ENCODE results near the gene ZFYVE1.
"Not testable (repeated sequence)": the region's sequence is repeated elsewhere in the genome, so short reads cannot be mapped to it uniquely, and the experiment has no call there.

ZFYVE1 gene

DNA sequence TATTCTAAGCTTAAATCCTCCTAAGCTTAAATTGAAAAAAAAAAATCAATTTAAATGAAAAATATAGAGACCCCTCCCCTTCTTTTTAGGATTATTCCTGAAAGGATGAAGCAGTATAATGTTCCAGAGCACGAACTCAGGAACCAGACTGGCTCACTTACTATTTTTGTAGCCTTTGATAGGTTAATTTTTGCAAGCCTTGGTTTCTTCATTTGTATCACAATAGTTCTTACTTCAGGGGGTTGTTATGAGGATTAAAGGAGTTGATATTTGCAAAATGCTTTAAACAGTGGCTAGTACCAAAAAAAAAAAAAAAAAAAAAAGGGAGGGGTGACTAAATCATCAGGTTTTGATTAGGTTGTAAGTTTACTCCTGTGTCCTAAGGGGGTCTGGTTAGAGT, 28.3 kb upstream of the ZFYVE1 start:
- TF ChIP-seq, protein P1, sequence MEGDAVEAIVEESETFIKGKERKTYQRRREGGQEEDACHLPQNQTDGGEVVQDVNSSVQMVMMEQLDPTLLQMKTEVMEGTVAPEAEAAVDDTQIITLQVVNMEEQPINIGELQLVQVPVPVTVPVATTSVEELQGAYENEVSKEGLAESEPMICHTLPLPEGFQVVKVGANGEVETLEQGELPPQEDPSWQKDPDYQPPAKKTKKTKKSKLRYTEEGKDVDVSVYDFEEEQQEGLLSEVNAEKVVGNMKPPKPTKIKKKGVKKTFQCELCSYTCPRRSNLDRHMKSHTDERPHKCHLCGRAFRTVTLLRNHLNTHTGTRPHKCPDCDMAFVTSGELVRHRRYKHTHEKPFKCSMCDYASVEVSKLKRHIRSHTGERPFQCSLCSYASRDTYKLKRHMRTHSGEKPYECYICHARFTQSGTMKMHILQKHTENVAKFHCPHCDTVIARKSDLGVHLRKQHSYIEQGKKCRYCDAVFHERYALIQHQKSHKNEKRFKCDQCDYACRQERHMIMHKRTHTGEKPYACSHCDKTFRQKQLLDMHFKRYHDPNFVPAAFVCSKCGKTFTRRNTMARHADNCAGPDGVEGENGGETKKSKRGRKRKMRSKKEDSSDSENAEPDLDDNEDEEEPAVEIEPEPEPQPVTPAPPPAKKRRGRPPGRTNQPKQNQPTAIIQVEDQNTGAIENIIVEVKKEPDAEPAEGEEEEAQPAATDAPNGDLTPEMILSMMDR (IDR thresholded peaks at IDR 0.05; ENCODE audit: borderline replicate concordance, control extremely low read depth, extremely low read depth, insufficient read depth, missing control alignments), result no peak
- no peak for DNase-seq (ENCODE audit: low spot score)
- in situ Hi-C loops (cut with MboI; ENCODE audit: low sequenced_read_pairs, unreplicated experiment), result no loop called here

DNA sequence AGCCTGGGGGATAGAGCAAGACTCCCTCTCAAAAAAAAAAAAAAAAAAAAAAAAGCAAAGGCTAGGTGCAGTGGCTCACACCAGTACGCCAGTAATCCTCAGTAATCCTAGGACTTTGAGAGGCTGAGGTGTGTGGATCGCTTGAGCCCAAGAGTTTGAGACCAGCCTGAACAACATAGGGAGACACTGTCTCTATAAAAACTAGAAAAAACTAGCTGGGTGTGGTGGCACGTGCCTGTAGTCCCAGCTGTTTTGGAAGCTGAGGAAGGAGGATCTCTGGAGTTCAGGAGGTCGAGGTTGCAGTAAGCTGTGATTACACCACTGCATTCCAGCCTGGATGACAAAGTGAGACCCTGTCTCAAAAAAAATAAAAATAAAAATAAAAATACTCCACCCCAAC, 22.5 kb upstream of the ZFYVE1 start:
- DNase-seq (ENCODE audit: low spot score), result no peak
- in situ Hi-C loops (cut with MboI; ENCODE audit: low sequenced_read_pairs, unreplicated experiment), result no loop called here
- TF ChIP-seq, protein P1 (IDR thresholded peaks at IDR 0.05; ENCODE audit: borderline replicate concordance, control extremely low read depth, extremely low read depth, insufficient read depth, missing control alignments), result no peak

DNA sequence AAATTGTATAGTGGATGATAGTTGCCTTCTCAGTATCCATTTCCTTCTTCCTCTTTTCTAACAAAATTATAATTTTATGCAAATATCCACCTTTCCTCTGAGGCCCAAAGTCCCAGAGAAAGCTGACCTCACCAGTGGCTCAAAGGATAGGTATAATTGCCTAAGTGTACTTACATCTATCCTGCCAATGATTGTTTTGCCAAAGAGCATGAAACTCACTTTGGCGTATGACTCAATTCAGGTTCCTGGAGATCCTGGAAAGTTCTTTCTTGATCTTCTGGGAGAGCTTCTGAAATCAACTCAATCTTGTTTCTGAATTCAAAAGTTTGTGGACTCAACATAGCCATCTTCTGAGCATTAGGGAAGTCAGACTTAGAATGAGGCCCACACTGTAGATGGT, 20.9 kb upstream of the ZFYVE1 start:
- TF ChIP-seq, protein P1 (IDR thresholded peaks at IDR 0.05; ENCODE audit: borderline replicate concordance, control extremely low read depth, extremely low read depth, insufficient read depth, missing control alignments), result no peak
- no peak for DNase-seq (ENCODE audit: low spot score)
- in situ Hi-C loops (cut with MboI; ENCODE audit: low sequenced_read_pairs, unreplicated experiment), result no loop called here

DNA sequence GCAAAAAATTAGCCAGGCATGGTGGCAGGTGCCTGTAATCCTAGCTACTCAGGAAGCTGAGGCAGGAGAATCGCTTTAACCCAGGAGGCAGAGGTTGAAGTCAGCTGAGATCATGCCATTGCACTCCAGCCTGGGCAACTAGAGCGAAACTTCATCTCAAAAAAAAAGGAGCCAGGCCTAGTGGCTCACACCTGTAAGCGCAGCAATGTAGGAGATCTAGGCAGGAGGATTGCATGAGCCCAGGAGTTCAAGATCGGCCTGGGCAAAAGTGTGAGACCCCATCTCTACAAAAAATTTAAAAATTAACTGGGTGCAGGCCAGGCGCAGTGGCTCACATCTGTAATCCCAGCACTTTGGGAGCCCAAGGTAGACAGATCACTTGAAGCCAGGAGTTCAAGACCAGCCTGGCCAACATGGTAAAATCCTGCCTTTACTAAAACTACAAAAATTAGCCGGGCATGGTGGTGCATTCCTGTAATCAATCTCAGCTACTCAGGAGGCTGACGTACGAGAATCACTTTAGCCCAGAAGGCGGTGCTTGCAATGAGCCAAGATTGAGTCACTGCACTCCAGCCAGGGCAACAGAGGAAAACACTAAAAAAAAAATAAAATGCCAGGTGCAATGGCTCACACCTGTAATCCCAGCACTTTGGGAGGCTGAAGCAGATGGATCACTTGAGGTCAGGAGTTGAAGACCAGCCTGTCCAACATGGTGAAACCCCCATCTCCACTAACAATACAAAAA, 10.0 kb upstream of the ZFYVE1 start:
- in situ Hi-C loops (cut with MboI; ENCODE audit: low sequenced_read_pairs, unreplicated experiment); DNase-seq (ENCODE audit: low spot score): not testable (repeated sequence)

DNA sequence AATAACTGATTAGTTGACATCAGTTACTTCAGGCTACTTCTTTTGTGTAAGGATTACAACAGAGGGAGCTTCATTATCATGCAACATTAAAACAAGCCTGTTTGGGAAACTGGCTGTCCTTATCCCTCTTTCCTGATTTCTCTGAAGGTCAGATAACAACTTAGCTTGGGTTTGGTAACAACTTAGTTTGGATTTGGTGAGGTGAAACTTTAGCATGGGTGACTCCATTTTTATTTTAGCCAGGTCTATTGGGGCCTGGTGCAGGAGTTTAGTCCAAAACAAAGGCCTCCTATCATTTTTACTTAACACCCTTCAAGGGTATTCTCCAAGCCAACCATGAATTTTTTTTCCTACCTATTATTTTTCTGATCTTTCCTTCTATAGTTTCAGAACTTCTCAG, 1.1 kb upstream of the ZFYVE1 start:
- in situ Hi-C loops (cut with MboI; ENCODE audit: low sequenced_read_pairs, unreplicated experiment), result no loop called here
- TF ChIP-seq, protein P1 (IDR thresholded peaks at IDR 0.05; ENCODE audit: borderline replicate concordance, control extremely low read depth, extremely low read depth, insufficient read depth, missing control alignments), result no peak
- no peak for DNase-seq (ENCODE audit: low spot score)

DNA sequence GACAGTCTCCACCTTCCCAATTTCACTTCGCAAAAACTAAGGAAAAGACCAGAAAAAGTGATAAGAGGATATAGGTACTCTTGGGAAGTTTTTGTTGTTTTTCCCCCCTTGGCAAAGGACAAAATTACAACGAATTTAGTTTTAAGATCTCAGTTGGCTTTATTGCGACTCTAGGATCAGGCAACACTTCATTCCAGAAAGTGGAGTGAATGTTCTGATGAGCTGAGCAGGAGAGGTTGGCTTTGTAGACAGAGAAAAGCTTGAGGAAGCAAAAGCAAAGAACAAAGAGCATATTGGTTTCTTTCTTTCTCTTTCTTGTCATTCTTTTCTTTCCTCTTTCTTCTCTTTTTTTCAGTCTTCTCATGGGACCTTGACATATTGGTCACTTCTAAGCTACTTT, 640 bp upstream of the ZFYVE1 start:
- DNase-seq (ENCODE audit: low spot score), result no peak
- in situ Hi-C loops (cut with MboI; ENCODE audit: low sequenced_read_pairs, unreplicated experiment), result no loop called here
- TF ChIP-seq, protein P1 (IDR thresholded peaks at IDR 0.05; ENCODE audit: borderline replicate concordance, control extremely low read depth, extremely low read depth, insufficient read depth, missing control alignments), result no peak

DNA sequence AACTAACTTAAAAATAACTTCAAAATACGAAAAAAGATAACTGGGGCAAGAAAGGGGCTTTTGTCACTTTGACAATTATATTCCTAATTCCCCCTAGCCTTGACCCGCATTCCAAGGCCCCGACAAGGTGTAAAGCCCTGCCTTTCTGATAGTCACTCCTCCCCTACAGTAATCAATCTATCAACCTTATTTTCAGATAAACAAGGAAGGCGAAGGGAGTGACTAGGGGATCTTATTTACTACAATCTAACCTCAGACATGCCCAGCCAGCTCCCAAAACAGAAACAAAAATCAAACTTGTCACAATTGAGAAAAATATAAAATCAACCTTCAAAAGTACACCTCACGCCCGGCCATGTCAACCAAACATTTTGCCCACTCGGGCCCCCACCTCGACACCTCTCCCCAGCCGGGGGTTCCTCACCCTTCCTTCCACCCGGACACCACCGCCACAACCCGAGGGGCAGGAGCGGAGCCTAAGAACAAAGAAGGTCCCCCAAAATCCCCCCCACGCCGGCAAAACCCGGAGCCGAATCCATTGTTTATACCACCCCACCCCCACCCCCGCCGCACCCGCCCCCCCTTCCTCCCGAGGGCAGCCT, 562 bp downstream of the ZFYVE1 start:
- in situ Hi-C loops (cut with MboI; ENCODE audit: low sequenced_read_pairs, unreplicated experiment), result no loop called here

More for the DNA sequence above, 562 bp downstream of the ZFYVE1 start:
- TF ChIP-seq, protein P1 (IDR thresholded peaks at IDR 0.05; ENCODE audit: borderline replicate concordance, control extremely low read depth, extremely low read depth, insufficient read depth, missing control alignments), result no peak
- DNase-seq (ENCODE audit: low spot score), result no peak
